GM18505 (cell line): ENCODE measurements around the gene ALDH1B1.

ENCODE experiments used
- ATAC-seq: cut with Tn5 transposase; IDR thresholded peaks from one replicate; pipeline ENCODE4 v1.9.1; 2021; ENCODE audit not compliant: unreplicated experiment
- POLR2A ChIP-seq: IDR thresholded peaks from 4 replicates; pipeline ENCODE4 v1.6.1; 2011; ENCODE audit warnings: borderline replicate concordance; ENCODE audit not compliant: insufficient read depth, insufficient read length; ENCODE audit errors: extremely low read depth

The ALDH1B1 gene

DNA sequence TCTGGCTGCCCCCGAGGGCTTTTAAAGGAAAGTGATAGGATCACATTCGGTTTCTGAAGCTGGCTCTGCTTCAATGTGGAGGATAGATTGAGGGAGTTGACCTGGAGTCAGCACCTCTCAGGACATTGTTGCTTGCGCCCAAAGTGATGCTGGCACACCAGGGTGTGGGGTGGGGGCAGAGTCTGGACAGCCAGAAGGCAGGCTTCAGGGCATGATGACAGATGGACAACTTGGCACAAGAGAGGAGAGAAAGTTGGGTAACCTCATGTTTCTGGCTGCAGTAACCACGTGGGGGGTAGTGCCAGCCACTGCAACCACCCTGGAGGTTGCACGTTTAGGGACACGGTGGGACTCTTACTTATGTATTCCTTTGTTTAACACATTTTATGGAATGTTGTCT lies 9.5 kb downstream of the ALDH1B1 start:
- TF ChIP-seq POLR2A = no peak
- no peak for ATAC-seq

GRCh38 chr9:38404314-38404713 lies 11.8 kb downstream of the ALDH1B1 start:
- no peak for ATAC-seq
- TF ChIP-seq POLR2A = no peak

GRCh38 chr9:38405785-38406184 lies 13.3 kb downstream of the ALDH1B1 start:
- no peak for TF ChIP-seq POLR2A
- ATAC-seq = no peak

DNA sequence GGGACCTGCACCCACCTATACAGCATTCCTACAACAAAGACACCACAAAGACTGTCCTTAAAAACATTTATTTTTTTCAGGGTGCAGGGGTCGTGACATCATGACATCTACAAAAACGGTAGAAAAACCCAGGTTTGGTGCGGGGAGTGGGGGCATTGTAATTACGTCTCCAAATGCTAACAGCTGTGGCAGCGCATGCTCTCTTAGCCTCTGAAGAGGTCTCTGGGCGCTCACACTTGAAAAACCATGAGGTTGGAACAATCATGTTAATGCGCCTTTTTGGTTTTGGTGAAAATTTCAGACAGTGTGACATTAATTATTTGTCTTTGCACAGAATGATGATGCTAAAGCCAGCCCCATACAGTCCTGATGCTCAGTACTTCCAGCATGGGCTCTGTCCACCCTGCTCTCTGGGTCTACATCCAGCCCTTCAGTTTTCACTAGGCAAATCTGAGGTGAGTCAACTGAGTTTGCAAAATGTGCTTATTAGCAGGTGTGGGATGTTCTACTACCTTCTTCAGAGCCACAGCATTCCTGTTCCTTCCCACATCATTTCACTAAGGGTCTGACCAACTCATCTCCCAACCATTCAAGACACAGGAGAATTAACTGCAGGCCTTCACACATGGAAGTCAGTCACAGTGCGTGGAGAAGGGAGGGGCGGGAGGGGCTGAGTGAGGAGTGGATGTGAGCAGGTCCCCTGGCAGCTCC lies 14.1 kb downstream of the ALDH1B1 start:
- ATAC-seq = no peak
- TF ChIP-seq POLR2A = no peak

DNA sequence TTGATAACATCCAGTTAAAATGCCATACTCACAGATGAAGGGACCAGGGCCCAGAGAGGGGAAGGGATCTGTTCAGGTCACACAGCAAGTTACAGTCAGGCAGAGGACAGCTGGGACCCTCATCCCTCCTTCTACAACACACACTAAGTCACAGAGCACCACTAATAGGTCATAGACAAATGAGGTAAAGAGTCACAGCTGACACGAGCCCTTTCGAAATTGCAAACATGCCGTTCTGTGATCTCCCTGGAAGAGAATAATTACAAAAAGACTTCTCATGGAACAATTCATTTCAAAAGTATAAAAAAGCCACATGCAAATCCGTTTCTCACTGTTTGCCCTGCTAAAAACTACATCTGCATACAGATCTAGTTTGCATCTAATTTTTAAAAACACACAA lies 16.2 kb downstream of the ALDH1B1 start:
- no peak for TF ChIP-seq POLR2A
- ATAC-seq = no peak

GRCh38 chr9:38412751-38413150 lies 20.2 kb downstream of the ALDH1B1 start:
- ATAC-seq = no peak

GRCh38 chr9:38413283-38413682 lies 20.8 kb downstream of the ALDH1B1 start:
- ATAC-seq = no peak
- TF ChIP-seq POLR2A = no peak

More at GRCh38 chr9:38412751-38413150, 20.2 kb downstream of the ALDH1B1 start:
- TF ChIP-seq POLR2A = no peak

GRCh38 chr9:38414040-38414723 lies 21.7 kb downstream of the ALDH1B1 start:
- TF ChIP-seq POLR2A = no peak
- no peak for ATAC-seq

DNA sequence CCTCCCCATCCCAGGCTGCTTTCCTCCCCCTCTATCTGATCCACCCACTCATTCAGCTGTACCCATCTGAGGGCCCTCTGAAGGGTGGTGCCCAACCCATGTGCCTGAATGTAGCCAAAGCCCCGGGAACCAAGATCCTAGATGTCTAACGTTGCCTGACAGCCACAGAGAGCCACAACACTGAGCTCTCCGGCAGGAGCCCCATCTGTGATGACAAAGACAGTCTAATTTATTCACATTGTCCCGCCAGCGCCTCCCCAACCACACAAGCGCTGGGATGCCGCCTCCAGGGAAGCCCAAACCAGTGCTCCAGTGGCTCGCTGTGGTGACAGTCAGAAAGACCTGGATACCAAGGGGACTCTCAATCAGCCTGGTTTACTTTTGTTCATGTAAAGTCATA lies 23.4 kb downstream of the ALDH1B1 start:
- TF ChIP-seq POLR2A = no peak

DNA sequence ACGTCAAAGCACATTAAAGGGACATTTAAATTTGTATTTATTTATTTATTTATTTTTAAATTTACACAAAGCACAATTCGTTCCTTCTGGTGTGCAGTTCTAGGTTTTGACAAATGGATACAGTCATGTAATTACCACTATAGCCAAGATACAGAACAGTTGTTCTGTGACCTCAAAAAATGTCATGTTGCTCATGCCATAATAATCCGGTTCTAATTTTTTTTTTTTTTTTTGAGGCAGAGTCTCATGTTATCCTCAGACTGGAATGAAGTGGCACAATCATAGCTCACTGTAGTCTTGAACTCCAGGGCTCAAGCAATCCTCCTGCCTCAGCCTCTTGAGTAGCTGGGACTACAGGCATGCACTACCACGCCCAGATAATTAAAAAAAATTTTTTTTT lies 24.0 kb downstream of the ALDH1B1 start:
- ATAC-seq = no peak
- TF ChIP-seq POLR2A = no peak

More for the DNA sequence above, 23.4 kb downstream of the ALDH1B1 start:
- ATAC-seq = no peak

DNA sequence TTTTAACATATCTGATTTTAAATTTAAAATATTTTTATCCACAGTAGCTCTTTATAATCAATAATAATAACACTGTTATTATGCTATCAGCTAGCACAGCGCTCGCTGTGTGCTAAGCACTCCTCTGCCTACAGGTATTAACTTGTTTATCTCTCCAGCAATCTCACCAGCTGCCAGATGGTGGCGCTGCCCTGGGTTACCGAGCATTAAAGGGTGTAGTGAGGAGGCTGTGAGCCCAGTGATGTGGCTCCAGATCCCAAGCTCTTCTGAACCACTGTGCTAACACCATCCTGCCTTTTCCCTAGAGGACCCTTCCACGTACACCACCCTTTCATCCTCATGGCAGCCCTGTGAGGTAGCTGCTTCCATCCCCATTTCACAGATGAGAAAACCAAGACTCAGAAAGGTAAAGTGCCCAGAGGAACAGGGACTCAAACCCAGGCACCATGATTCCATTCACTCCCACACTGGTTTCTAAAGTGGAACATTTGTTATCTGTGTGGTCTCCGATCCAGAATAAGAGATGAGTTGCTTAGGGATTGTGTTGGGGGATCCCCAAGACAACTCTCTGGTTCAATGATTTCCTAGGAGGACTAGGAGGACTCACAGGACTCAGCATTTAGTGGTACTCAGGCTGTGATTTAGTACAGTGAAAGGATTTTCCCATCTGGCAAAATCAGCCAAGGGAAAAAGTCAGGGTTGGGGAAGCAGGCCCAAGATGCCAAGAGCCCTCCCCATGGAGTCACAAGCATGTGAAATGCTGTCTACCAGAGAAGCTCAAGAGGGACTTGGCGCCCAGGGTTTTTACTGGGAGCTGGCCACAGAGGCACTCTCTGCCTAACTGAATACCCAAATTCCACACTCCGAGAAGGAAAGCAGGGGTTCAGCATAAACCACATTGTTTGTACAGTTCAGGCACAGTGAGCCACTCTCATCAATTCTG lies 24.8 kb downstream of the ALDH1B1 start:
- no peak for ATAC-seq
- no peak for TF ChIP-seq POLR2A

GRCh38 chr9:38418366-38418765 lies 25.9 kb downstream of the ALDH1B1 start:
- TF ChIP-seq POLR2A = no peak
- ATAC-seq = no peak

DNA sequence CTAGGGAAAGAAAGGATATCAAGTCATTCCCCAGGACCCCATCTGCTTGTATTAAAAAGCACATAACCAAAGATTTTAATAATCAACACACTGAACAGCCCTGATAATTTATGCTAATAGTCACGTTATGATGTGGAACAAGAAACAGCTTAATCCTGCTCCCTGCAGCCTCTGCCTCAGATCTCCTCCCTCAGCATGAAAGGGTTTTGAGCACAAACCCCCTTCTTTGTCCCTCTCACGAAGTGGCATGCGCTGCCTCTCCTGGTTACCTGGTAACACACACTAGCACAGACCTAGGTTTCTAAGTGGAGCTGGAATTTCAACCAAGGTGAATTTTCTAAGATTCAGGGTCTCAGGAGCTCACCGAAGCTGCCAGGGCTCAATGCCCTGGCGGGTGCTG lies 26.7 kb downstream of the ALDH1B1 start:
- no peak for ATAC-seq

More for the DNA sequence above, 26.7 kb downstream of the ALDH1B1 start:
- TF ChIP-seq POLR2A = no peak
